NCI-H2107 treated with DMSO at 0.1 percent for 48 hours (cell line): ENCODE results near the gene TANGO2.
A peak's percentile ranks its signal among the peaks of the same experiment; 100 is the strongest.

Experiments used
- DNase-seq: peaks from one replicate; lab custom pipeline; 2025; ENCODE audit not compliant: unreplicated experiment; lab: John Stamatoyannopoulos, UW

TANGO2 gene, protein sequence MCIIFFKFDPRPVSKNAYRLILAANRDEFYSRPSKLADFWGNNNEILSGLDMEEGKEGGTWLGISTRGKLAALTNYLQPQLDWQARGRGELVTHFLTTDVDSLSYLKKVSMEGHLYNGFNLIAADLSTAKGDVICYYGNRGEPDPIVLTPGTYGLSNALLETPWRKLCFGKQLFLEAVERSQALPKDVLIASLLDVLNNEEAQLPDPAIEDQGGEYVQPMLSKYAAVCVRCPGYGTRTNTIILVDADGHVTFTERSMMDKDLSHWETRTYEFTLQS

DNA sequence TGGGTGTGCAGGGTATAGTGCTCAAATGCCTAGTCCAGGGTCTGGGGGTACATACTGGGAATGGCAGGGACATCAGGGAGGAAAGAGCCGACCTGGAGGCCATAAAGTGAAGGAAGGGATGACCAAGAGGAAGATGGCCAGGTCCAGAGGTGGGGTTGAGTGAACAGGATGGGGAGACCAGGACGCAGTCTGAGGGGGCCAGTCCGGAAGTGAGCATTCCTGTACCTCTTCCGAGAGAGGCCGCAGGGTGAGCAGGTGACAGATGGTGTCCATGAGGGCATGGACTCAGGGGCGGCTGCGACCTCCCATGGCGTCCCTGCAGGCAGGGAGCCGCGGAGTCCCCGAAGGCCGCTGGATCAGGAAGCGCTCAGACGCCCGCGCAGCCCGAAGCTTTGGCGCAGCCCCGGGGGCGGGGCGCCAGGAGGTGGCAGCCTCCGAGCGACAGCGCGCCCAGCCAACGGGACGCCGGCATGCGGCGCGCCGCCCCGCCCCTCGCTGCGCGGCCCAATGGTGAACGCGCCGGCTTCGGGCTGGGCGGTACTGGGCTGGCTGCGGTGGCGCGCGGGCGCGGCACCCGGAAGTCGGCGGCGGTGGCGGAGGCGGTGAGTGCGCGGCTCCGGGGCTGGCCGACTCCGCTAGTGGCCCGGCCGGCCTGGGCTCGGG lies at the start of gene TANGO2:
Gene TANGO2, plus strand, starts transcription at position 578 of the 663 bp plus-strand sequence. CDS start 15,689 bp downstream, outside the sequence.
- peak; percentile 32 for DNase-seq

DNA sequence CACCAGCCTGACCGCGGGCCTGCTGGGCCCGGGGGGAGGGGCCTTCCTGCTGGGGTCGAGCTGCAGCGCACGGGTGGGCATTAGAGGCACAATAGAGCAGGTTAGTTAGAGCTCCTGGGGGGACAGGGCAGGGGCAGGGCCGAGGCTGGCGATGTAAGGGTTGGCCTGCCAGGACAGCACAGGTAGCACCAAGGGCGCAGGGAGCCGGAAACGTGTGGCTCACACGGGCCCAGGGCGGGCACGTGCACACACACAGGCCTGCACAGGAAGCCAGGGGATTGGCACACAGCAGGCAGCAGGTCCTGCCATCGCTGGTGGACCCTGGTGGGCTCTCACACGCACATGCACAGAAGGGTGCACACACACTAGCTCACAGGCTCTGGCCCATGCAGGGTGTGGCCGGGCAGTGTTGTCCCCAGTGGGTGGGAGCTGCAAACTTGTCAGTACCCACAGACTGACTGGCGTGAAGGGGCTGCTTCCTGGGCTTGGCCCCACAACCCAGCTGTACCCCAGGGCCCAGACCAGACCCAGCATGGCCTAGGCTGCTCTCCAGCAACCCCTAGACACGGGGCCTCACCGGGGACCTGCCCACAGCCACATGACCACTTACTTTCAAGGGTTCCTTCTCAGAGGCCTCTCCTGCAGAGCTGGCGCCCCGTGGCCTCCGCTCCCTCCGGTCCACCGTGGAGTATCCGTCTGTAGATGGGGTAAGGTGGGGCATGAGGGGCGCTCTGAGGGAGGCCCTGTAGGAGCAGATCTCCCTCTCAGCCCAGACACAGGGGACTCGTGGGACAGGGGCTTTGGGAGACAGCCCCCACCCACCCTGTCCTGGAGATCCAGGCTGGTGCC lies 49.4 kb upstream of the TANGO2 start:
- no peak for DNase-seq

DNA sequence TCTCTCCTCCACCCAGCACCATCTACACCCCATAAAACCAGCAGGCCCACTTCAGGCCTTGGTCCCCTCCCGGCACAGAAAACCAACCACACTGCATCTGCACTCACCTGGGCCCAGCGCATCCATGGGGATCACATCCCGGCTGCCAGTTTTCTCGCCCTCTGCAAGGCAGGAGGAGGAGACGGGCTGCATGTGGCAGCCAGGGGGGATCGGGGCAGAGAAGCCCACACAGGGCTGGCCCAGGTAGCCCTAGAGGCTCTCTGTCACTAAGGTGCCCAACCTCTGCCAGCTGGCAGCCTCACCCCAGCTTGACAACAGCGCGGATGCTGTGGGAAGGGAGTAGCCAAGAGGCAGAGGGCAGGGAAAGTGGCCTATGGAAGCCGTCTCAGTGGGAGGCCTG lies 48.7 kb upstream of the TANGO2 start:
- no peak for DNase-seq

DNA sequence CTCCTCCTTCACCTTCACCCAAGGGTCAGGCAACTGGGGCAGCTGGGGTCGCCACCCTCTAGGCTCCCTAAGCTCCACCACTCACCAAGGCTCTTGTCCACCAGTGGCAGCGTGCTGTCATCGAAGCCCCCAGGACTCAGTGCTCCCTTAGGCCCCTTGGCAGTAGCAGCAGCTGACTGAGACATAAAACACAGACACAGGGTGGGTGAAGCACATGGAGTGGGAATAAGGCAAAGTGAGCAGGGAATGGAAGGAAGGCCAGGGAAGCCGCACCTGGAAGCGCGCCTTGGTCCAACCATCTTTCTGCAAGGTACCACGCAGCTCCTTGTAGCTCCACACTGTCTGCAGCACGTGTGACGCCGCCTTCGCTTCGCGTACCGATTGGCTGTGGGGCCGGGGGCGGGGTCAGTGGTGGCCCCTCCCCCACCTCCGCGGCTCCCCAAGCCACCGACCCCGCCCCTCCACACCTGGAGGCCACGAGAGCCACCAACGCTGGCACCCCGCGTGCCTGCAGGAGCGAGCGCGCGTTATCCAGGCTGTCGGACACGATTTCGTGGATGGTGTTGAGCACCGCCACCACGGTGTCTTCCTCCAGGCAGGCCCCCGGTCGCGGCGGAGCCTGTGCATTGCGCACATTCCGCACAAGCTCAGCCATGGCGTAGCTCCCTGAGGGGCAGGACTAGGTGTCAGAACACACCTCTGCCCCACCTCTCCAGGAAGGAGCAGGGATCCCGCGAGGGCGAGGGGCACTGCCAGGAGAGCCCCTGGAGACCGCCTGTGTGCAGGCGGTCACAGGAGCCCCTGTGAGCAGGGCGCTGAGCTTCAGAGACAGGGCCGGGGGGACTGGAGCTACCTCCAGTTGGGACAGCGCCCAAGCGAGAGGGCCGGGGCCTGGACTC lies 48.0 kb upstream of the TANGO2 start:
- DNase-seq, result no peak

DNA sequence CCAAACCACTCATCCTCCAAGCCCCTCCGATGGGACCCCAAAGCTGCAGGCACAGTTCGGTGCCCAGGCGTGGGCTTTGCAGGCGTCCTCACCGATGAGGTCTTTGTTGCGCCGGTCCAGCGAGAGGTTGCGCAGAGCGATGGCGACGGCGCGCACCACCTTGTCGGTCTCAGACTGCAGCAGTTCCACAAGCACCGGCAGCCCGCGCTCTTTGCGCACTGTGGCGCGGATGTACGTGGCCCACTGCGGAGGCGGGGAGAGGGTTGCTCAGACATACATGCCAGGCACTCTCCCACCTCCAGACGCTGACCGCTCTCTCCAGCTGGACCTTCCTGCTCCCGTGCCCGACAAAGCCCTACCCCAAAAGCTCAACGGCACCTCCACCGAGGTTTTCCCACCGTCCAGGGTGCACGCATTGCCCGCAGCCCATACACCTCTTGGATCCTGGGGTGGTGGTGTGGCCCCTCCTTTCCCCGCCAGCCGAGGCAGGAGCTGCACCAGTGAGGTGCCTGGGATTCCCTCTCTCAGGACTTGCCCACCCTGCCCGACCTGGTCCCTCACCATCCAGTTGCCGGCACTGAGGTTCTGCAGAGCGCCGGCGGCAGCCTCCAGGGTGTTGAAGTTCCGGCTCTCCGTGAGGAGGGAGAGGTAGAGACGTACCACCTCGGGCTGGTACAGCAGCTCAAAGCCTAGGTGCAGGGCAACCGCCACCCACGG lies 47.2 kb upstream of the TANGO2 start:
- DNase-seq, result no peak

DNA sequence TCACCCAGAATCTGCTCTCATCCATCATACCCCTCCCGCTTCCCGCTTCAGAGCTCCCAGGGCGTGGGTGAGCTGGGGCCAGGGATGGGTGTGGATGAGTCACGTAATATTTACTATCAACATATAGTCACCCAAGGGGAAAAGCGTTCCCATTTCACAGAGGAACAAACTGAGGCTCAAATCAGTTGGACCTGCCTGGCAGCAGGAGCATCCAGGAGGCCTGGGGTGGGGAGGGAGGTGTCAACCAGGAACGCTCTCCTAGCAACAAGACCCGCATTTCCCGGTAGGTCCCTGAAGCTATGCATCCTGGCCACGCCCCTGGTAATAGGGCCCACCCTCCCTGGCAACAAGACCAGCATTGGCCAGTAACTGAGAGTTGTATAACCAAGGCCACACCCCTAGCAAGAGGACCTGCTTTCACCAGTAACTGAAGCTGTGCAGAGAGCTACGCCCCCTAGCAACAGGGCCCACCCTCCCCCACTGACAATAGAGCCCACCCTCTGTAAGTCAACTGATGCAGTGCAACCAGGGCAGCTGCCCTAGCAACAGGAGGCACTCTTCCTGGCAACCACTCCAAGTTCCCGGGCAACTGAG lies 46.5 kb upstream of the TANGO2 start:
- DNase-seq, result peak; percentile 29

DNA sequence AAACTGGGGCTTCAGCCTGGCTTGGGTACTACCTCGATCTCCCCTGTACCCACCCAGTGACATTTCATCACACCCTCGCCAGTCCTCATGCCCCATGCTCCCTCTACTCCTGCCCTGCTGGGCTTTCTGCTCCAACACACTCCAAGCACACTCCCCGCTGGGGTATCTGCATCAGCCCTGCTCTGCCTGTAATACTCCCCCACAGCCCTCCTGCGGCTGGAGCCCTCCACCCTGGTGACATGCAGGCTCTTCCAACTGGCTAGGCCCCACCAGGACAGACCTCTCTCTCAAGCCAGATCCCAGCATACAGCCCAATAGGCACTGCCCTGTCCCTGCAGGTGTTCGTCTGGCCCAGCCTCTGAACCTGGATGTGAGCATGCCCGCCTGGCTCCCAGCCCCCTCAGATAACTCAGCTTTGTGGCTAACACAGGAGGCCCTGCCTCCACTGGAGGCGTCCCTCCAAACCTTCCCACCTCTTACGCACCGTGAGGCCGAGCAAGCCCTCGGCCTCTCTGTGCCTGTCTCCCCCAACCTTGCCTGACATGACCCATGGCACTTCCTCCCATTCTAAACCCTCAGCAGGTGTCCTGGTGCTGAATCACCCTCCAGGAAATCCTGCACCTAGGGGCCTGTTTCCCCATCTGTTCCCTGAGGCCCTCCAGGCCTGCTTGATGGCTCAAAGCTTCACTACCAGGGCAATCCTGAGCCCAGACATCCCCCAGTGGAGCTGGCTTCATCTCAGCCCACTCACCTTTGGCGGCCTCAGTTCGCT lies 45.8 kb upstream of the TANGO2 start:
- DNase-seq, result peak; percentile 33

DNA sequence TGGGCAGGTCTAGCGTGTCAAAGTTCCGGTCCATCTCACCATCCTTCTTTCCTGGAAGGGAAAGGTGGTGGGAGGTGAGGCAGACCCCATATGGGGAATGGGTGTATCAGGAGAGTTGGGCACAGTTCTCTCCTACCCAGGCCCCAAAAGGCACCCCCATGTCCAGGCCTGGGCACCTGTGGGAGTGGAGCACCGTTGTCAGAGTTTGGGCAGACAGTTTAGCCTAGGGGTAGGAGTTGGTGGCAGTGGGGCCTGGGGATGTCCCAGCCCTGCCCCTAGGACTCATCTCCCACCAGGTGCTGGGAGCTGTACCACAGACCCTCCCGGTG lies 45.2 kb upstream of the TANGO2 start:
- DNase-seq, result no peak

DNA sequence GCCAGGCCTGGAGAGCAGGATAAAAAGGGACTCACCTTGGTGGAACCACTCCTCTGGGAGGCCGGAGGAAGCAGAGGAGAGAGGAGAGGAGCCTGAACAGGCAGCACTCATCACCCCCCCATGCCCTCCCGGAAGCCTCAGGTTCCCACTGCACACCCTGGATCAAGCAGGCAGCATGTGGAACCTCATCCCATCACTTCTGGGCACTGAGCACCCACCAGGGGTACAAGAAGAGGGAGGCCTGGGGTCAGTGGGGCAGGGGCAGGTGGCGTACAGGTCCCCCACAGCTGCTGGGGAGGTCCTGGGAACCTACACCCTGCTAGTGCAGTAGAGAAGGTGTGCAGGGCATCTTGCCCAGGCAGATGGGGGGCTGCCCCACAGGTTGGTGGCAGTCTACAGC lies 44.2 kb upstream of the TANGO2 start:
- DNase-seq, result no peak

DNA sequence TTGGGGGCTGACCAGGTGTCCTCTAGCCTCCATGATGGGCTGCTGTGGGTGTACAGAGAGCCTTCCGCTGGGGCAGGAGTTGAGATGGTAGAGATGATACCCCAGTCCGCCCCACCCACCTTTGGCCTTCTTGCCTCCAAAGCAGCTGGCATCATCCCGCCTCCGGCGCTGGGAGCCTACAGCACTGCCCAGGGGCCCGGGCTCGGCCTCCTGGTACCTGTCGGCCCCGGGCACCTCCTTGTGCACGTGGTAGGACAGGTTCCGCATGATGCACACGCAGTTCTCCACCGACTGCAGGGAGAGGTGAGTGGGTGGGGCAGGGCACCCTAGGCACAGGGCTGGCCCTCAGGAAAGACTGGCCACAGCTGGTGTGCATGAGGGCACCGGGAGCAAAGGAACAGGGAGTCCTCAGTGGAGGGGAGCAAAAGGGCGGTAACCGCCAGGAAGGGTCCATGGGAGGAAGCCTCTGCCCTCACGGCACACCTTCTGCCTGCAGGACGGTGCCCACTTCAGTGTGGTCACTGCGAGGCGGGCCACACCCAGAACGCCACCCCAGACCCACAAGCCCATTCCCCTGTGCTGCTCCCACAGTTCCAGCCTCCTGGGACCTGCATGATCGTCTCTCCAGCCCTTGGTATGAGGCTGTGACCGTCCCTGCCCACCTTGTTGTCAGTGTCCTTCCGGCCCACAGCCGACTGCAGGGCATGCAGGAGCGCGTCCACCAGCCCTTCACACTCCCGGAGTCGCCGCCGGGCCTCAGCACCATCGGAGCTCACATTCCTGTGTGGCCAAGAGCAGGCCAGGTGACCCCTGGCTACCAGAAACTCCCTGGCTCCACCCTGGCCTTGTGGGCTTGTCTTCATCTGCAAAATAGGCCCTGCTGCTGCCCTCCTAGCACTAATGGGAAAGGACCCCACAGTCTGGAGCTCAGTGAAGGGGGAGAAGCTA lies 43.3 kb upstream of the TANGO2 start:
- DNase-seq, result no peak

DNA sequence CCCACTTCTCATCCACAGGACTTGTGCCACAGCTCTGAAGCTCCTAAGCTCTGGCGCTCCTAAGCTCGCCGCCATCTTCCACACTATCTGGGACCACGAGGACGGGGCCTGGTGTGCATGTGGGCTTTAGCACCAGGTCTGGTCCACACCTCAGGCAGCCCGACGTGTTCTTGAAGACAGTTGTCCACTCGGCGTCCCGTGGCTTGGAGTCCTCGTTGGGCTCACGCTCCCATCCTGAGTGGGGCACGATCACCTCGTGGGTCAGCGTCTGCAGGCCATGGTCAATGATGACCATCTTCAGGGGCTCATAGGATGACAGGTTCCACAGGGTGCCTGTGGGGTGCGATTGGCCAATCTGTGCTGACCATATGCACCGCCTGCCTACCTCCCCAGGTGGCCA lies 42.2 kb upstream of the TANGO2 start:
- no peak for DNase-seq

DNA sequence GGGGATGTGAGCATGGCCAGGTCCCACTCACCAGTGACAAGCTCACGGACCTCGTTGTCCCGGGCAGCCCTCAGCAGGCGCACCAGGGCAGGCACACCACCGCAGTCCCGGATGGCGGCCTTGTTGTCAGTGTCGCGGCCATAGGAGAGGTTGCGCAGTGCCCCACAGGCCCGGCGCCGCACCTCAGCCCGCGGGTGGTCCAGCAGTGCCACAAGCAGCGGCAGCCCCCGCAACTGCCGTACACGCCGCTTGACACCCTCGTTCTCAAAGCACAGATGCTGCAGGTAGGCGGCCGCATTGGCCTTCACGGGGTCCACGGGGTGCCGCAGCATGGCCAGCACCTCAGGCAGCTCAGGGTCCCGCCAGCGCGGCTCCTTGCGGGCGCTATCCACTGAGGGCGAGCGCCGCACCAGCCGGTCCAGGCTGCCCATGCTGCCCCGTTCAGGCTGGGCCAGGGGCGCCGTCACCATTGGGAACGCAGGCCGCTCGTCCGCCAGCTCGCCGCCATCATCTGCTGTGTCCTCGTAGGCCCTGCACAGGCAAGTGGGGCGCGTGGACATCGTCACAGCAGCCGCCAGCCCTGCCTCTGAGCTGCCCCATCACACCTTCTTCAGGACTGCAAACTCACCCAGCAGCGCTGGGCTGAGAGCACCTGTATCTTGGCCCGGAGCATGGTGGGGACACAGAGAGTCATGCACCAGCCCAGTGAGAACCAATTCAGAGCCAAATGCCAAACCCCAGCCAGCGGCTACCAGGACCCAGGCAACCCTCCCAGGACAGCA lies 41.0 kb upstream of the TANGO2 start:
- DNase-seq, result no peak

DNA sequence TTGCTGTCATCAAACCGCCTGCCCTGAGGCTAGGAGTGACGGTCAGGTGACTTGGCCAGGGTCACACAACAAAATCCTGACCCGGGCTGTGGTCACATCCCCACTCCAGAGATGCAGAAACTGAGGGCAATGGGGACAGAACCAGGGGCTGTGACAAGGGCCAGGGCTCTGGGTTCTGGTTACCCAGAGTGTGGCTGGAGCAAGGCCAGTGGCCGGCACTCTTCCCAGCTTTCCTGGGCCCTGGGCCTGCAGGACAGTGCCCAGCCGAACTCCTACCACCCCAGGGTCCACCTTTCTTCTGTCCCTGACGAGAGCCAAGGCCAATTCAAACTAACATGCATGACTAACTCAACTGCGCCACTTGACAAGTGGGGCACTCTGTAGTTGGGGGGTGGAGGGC lies 40.1 kb upstream of the TANGO2 start:
- DNase-seq, result no peak

DNA sequence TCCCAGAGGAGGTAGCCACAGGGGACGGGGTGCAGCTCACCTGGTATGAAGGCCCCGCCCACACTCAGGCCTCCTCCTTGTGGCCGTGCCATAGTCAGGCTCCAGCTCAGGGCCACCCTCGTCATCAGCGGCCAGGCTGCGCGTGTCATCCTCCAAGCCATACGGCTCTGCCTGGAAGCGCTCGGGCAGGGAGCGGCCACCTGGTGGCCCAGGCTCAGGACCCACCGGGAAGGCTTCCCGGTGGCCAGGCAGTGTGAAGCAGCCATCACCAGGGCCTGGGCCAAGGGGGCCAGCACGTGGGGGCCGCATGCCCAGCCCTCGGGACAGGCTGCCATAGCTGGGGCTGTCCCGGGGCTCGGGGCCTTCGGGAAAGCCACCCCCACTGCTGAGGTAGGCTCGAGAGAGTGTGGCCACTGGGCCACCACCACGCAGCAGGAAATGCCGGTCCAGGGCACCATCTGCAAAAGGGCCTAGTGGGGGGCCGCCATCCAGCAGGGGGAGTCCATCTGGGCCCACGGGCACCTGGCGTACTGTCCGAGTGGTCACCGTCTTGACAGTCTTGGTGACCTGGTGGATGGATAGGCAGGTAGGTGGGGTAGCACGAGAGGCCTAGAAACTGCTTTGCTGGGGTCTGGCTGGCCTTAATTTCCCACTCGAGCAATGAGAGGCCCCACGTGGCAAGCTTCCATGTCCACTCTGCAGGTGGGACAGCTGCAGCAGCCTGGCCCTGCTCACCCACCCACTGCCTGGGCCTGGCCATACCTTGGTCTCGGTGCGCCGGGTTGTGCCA lies 39.5 kb upstream of the TANGO2 start:
- DNase-seq, result no peak

DNA sequence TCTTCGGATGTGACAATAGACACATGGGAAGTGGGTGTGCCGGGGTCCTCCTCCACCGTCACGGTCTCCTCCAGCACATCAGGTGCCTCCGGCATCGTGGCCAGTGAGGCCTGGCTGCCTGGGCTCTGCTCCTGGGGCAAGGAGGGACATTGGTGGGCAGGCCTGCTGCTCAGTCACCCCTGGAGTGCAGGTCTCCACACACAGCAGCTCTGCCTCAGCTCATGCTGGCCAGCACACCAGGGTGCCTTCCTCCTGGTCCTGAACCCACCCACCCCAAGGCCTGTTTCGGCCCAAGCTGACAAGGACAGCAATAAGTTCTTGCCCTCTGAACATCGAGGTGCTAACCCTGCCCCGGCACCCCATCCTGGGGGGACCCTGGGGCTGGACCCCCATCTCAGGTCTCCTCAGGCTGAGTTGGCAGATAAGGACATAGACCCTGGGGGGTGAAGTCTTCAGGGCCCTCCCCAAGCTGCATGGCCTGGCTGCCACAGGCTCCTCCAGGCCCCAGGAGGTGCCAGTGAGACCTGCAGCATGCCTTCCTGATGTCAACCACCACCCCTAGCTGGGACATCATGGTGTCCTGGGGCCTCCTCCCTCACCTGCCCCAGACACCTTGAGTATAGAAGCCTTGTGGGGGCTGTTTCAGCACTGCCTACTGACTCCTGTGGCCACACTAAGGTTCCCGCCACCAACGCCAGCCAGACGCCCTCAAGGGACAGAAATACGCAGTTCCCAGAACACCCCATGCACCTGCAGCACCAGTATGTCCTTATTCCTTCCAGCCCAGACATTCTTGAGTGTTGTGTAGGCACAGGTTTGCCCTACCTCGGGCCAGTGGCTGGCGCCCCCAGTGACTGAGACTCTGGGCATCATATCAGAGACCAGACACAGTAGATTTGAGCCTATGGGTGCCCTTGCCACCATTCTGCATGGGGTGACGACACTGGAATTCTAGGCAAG lies 38.7 kb upstream of the TANGO2 start:
- DNase-seq, result no peak
